Limb (tissue), 2 donors: ENCODE data around the gene YPEL3.

Experiments
- DNase-seq, 2 donors: peaks; one replicate each; pipeline ENCODE4 v3.0.0-alpha.2; 2016; ENCODE audit errors: extremely low spot score in 2 of 2

YPEL3 gene

GRCh38 chr16:30069611-30070462 is 26.2 kb downstream of the YPEL3 start:
- no peak for DNase-seq

DNA sequence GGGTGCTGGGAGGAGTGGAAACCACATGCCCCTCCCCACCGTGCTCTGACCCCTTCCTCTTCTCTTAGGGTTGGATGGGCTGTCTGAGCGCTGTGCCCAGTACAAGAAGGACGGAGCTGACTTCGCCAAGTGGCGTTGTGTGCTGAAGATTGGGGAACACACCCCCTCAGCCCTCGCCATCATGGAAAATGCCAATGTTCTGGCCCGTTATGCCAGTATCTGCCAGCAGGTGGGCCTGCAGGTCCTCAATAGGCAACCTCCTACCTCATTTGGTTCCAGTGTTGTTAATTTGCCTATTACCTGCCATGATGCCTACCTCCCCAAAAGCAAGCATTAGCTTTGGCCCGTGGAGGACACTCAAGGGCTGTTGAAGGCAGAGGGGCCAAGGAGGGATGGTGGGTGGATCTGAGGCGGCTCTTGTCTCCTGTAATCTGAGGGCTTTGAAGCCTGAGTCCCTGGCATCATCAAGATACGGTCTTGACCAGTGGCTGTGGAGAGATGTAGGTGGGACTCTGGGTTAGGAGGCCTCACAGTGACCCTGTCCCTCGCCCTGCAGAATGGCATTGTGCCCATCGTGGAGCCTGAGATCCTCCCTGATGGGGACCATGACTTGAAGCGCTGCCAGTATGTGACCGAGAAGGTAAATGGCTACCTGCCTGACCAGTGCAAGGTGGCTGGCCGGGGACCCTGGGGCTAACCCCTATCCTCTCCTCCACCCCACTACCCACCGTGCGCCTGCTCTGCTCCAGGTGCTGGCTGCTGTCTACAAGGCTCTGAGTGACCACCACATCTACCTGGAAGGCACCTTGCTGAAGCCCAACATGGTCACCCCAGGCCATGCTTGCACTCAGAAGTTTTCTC is 27.0 kb downstream of the YPEL3 start:
- peak in 1 of 2 donors; percentile 50 for DNase-seq

GRCh38 chr16:30068333-30068732 is 27.7 kb downstream of the YPEL3 start:
- no peak for DNase-seq

- DNase-seq, result no peak
Observed at GRCh38 chr16:30067584-30067916, 28.5 kb downstream of the YPEL3 start.

- DNase-seq, result no peak
Observed at GRCh38 chr16:30066761-30067583, 29.0 kb downstream of the YPEL3 start.

DNA sequence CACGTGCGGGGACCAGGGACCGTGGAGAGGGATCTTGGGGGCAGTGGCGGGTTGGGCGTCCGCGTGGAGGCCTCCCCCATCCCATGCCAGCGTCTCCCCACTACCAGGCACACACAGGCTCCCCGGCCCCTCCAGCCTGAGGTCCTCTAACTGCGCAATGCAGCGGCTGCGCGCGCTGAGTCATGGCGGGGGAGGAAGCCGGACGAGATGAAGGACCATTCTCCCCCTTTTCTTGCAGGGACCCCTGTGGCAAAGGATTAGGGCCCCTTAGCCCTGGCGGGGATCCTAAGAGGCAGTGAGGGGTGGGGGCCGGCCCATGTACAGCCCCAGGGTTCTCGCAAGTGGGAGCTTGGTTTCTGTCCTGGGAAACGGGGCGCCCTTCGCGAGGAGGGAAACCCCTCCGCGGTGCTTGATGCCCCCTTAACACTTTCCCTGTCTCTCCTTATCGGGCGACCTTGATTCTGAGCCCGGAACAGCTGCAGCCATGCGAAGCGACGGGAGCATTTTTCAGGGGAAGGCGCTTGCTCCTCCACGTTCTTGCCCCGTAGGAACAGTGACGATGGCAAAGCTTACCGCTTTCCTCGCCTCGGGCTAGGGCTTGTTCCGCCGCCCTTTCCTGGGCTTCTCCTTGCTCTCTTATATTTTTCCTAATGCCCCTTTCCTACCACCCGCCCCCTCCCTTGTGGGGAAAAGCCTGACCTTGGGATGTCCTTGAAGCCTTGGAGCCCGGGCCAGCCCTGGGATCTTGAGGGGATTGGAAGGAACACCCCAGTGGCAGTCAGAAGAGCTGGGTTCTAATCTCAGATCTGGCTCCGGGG is 29.9 kb downstream of the YPEL3 start:
- peak in 1 of 2 donors; percentile 27 for DNase-seq

GRCh38 chr16:30065102-30065942 is 30.7 kb downstream of the YPEL3 start, which contains the start of gene ALDOA:
ALDOA (plus strand) TSS chr16:30065760; CDS start chr16:30066898, 1,138 bp downstream.
- DNase-seq, result peak; percentile 98

DNA sequence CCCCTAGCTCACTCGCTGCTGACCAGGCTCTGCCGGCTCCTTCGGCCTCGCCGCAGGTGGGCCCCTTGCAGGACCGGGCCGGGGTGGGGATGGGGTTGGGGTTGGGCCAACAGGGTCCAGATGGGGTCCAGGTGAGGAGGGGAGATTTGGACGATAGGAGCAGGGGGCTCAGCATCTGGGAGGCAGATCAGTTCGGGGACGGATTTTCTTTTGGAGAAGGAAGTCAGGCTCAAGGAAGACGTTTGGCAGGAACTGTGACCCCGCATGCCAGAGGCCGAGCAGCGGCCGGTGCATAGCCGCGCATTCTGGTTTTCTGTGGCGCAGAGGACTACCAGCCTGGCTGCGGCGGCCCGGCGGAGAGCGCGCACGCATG is 31.3 kb downstream of the YPEL3 start:
- DNase-seq, result no peak

- peak; percentile 49 to 73 for DNase-seq
Observed at GRCh38 chr16:30063893-30064728, 31.9 kb downstream of the YPEL3 start.

DNA sequence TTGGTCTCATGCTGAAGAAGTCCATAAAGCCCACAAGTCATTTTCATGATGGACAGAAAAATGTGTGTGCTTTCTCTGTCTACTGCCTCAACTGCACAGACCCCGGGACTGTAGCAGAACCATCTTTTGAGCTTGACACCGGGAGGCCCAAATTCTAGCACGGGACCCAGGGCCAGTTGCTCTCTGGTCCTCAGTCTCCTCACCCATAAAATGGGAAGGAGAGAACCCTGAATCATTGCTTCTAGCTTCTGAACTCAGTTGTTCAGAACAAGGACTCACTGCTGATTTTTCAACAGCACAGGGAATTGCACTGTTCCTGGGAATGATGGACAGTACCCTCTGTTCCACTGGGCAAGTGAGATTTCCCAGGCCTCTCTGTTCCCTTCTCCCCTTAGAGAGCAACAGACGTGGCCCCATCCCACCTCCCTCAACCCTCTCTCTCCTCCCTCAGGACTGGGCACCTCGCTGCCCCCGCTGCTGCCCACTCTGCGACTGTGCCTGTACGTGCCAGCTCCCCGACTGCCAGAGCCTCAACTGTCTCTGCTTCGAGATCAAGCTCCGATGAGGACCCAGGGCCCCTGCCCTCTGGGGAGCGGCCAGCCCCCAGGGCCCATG is 32.6 kb downstream of the YPEL3 start:
- no peak for DNase-seq

DNA sequence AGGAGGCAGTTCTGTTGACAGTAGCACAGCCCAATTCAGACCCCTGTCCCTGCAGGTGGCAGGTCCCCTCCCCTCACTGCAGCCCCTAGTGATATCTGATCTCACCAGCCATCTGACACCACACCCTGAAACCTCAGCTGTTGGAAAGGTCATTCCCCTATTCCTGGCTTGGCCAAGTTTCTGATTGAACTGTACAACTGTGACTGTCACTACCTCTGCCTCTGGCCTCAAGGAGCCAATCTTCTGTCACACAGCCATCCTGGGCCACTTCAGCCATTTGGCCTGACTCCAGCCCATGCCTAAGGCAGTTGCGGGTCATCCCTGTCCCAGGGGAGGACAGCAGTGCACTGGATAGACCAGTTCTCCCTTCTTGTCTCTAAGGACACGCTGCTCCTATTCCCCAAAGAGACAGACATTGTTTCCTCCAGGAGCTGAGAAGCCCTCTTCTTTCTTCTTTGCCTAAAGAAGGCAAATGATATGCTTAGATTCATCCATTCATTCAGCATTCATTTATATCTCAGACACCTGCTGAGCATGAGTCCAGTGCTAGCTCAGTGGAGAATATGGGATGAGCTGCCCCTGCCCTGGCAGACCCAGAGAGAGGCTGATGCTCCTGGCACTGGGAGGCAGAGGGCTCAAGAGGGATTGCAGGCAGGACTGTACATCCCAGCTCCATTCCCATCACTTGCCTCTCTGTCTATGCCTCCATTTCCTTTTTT is 35.0 kb downstream of the YPEL3 start:
- DNase-seq, result peak; percentile 55 to 61

DNA sequence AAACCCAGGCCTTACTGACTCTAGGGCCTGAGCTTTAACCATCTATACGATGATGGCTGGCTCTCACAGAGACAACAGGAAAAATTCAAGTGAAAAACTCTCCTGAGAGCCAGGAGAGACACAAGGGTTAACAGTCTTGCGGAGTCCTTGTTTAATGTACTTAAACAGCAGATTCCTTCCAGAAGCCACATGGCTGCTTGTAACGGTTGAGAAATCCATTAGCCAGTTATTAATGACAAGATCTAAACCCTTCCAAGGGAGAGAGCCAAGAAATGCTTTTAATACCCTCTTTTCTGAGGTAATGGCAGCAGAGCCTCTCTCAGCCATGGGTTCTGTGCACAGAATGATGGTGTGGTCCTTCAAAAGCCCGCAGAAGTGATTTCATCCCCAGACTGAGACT is 35.7 kb downstream of the YPEL3 start:
- peak in 1 of 2 donors; percentile 22 for DNase-seq

DNA sequence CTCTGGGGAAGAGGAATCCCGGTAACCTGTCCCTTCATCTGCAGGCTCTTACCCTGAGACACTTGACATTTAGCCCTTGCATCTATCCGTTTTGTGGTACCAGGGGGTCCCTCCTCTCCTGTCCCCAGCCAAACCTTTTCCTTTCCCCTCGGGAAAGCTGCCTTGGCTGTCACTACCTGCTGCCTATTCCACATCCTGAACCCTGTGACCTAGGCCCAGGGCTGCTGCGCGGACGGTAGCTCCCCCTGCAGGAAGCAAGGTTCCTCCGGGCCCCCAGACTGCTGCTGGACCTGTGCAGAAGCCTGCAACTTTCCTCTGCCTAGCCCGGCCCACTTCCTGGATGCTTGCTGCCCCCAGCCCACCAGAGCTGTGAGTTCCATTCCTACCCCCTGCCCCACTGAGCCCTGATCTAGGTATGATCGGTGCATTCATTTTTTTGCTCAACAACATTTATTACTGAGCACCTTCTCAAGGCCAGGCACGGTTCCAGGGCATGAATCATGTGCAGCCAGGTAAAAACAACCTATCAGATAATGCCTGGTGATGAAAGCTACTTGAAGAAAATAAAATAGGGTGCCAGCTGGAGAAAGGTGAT is 41.0 kb downstream of the YPEL3 start:
- no peak for DNase-seq

DNA sequence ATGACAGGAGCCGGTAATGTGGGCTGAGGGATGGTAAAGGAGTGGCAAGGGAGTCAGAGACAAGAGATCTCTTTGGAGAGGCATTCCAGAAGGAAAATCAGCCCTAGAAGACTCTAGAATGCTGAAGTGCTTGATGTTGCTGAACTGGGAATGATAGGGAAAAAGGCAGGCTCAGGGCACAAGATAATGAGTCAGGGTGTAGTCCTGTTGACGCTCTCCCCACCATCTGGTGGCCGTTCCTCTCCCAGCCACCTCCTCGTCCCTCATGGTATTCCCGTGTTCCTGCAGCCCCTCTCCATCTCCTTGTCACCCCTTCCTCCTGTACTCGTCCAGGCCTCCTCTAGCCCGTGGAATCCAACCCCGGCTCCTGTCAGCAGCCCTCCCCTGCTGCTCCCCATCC is 41.6 kb downstream of the YPEL3 start:
- no peak for DNase-seq

- DNase-seq, result no peak
Observed at GRCh38 chr16:30053376-30054015, 42.5 kb downstream of the YPEL3 start.

- peak; percentile 93 to 96 for DNase-seq
Observed at GRCh38 chr16:30052671-30053372, 43.2 kb downstream of the YPEL3 start.
